IMR-90 (cell line): Measurements from ENCODE around the gene PCGF6. TPM values are rescaled to one million over a fixed set of nuclear protein-coding genes. Genes with fewer than 3 reads are reported as not detected.

ENCODE experiments used
- ATAC-seq: fragments of 200-7000 bp; cut with Tn5 transposase; 2 replicates; pipeline ENCODE4 v1.9.1; 2020; ENCODE audit warnings: low read depth, mild to moderate bottlenecking, moderate library complexity
- BruUV-seq: library from RNA; stranded (reverse); fragments of 400-500 nt; replicated peaks from 2 replicates; lab custom pipeline; 2021; lab: Mats Ljungman, UMichigan
- CTCF ChIA-PET: fragments of 300-600 bp; formaldehyde crosslinking; extraction: SDS; loops from one replicate; lab custom pipeline; 2021; ENCODE audit warnings: antibody characterized with exemption; lab: Yijun Ruan, JAX
- POLR2A ChIA-PET: fragments of 300-600 bp; sonication (Branson Sonifier 250); formaldehyde crosslinking; loops from one replicate; lab custom pipeline; 2022; ENCODE audit warnings: antibody characterized with exemption; ENCODE audit not compliant: unreplicated experiment; lab: Charles Lee
- DNase-seq: peaks from one replicate; pipeline ENCODE4 v3.0.0; 2013
- H2AFZ ChIP-seq: replicated peaks from 2 replicates; pipeline ENCODE3; 2013; ENCODE audit warnings: low read length, mild to moderate bottlenecking; ENCODE audit not compliant: poor library complexity
- H2AK5ac ChIP-seq: 2 replicates; pipeline ENCODE4 v1.6.1; 2013; ENCODE audit warnings: low read depth, low read length, inconsistent platforms
- H2AK9ac ChIP-seq: replicated peaks from 2 replicates; pipeline ENCODE3; 2013; ENCODE audit warnings: mild to moderate bottlenecking, low read depth, low read length, moderate library complexity; ENCODE audit not compliant: poor library complexity
- H2BK120ac ChIP-seq: 2 replicates; pipeline ENCODE4 v1.6.1; 2013; ENCODE audit warnings: low read depth, low read length, inconsistent platforms
- H2BK15ac ChIP-seq: 3 replicates; pipeline ENCODE4 v1.6.1; 2013; ENCODE audit warnings: low read depth, low read length, inconsistent platforms
- H2BK20ac ChIP-seq: 2 replicates; pipeline ENCODE4 v1.6.1; 2013; ENCODE audit warnings: low read depth, mild to moderate bottlenecking, inconsistent platforms, low read length, moderate library complexity
- H2BK5ac ChIP-seq: 2 replicates; pipeline ENCODE4 v1.6.1; 2013; ENCODE audit warnings: mild to moderate bottlenecking, low read depth, low read length, inconsistent platforms; ENCODE audit not compliant: poor library complexity, severe bottlenecking
- H3K14ac ChIP-seq: replicated peaks from 2 replicates; pipeline ENCODE4 v1.6.1; 2013; ENCODE audit warnings: low read depth, low read length, inconsistent platforms
- H3K18ac ChIP-seq: 2 replicates; pipeline ENCODE4 v1.6.1; 2013; ENCODE audit warnings: low read depth, low read length, control low read depth
- H3K23ac ChIP-seq: 2 replicates; pipeline ENCODE4 v1.6.1; 2013; ENCODE audit warnings: low read depth, low read length, inconsistent platforms
- H3K27ac ChIP-seq: 2 replicates; pipeline ENCODE4 v1.5.1; 2013; ENCODE audit warnings: mild to moderate bottlenecking, control low read depth, low read length; ENCODE audit not compliant: insufficient read depth
- H3K27me3 ChIP-seq: 2 replicates; pipeline ENCODE4 v1.6.1; 2013; ENCODE audit warnings: low read length; ENCODE audit not compliant: control insufficient read depth, insufficient read depth
- H3K36me3 ChIP-seq: 2 replicates; pipeline ENCODE4 v1.6.1; 2013; ENCODE audit warnings: low read length, mixed read lengths; ENCODE audit not compliant: control insufficient read depth, insufficient read depth
- H3K4ac ChIP-seq: 2 replicates; pipeline ENCODE4 v1.6.1; 2013; ENCODE audit warnings: low read depth, low read length, inconsistent platforms
- H3K4me1 ChIP-seq: 2 replicates; pipeline ENCODE4 v1.6.1; 2013; ENCODE audit warnings: low read length, mixed read lengths; ENCODE audit not compliant: control insufficient read depth, insufficient read depth
- H3K4me2 ChIP-seq: 2 replicates; pipeline ENCODE4 v1.6.1; 2013; ENCODE audit warnings: low read depth, mild to moderate bottlenecking, control low read depth, low read length, moderate library complexity
- H3K4me3 ChIP-seq: 2 replicates; pipeline ENCODE4 v1.5.1; 2013; ENCODE audit warnings: low read depth, mild to moderate bottlenecking, control low read depth, low read length, moderate library complexity; ENCODE audit not compliant: insufficient read depth
- H3K56ac ChIP-seq: 2 replicates; pipeline ENCODE4 v1.6.1; 2013; ENCODE audit warnings: low read length, inconsistent platforms; ENCODE audit not compliant: insufficient read depth; ENCODE audit errors: extremely low read depth
- H3K79me1 ChIP-seq, 2 experiments: 2 replicates each; pipeline ENCODE4 v1.6.1; 2013; ENCODE audit warnings: low read length in 2 of 2, inconsistent platforms in 1 of 2, low read depth in 1 of 2
- H3K9ac ChIP-seq: 2 replicates; pipeline ENCODE4 v1.6.1; 2013; ENCODE audit warnings: low read depth, low read length, control low read depth
- H3K9me1 ChIP-seq: 2 replicates; pipeline ENCODE4 v1.6.1; 2013; ENCODE audit warnings: low read length, inconsistent platforms; ENCODE audit not compliant: insufficient read depth
- H3K9me3 ChIP-seq: 2 replicates; pipeline ENCODE4 v1.6.1; 2013; ENCODE audit warnings: low read length; ENCODE audit not compliant: control insufficient read depth, insufficient read depth
- H4K20me1 ChIP-seq: 2 replicates; pipeline ENCODE4 v1.6.1; 2013; ENCODE audit warnings: low read length, inconsistent platforms; ENCODE audit not compliant: insufficient read depth
- H4K5ac ChIP-seq: 2 replicates; pipeline ENCODE4 v1.6.1; 2013; ENCODE audit warnings: mild to moderate bottlenecking, low read depth, low read length, control low read depth
- H4K8ac ChIP-seq, 2 experiments: 2 replicates each; pipeline ENCODE4 v1.6.1; 2013; ENCODE audit warnings: low read depth in 2 of 2, low read length in 2 of 2, control low read depth in 1 of 2, inconsistent platforms in 1 of 2
- H4K91ac ChIP-seq: 2 replicates; pipeline ENCODE4 v1.6.1; 2013; ENCODE audit warnings: low read depth, low read length, inconsistent platforms; ENCODE audit not compliant: insufficient read depth
- BHLHE40 ChIP-seq: fragments of 150-350 bp; IDR thresholded peaks from 2 replicates; pipeline ENCODE4 v1.6.1; 2016; ENCODE audit warnings: mild to moderate bottlenecking, low read depth, low read length
- CEBPB ChIP-seq: IDR thresholded peaks from 2 replicates; pipeline ENCODE4 v1.6.1; 2012; ENCODE audit warnings: low read depth, low read length, improper control_type of control experiment
- MAZ ChIP-seq: IDR thresholded peaks from 2 replicates; pipeline ENCODE4 v1.6.1; 2012; ENCODE audit warnings: low read depth, mild to moderate bottlenecking, low read length, improper control_type of control experiment, moderate library complexity, borderline replicate concordance
- WGBS, 2 experiments: methylation state at CpG; one replicate each; pipeline versions ENCODE4 v1.1.5 to v1.1.7; 2013; ENCODE audit warnings: missing lambda C conversion rate in 2 of 2; ENCODE audit not compliant: insufficient read length in 1 of 2; ENCODE audit errors: extremely low coverage in 2 of 2; 5-methylcytosine and 5-hydroxymethylcytosine counted together
- dilution Hi-C: fragments of 300-500 bp; cut with HindIII; formaldehyde crosslinking; loops from one replicate; pipeline ENCODE4 v1.14.3; 2018; ENCODE audit warnings: low sequenced_read_pairs; ENCODE audit not compliant: unreplicated experiment
- in situ Hi-C: fragments of 300-500 bp; cut with MboI; formaldehyde crosslinking; loops from 3 replicates; pipeline ENCODE4 v1.14.3; 2019; ENCODE audit warnings: low sequenced_read_pairs, inconsistent platforms, mixed read lengths
- intact Hi-C: fragments of 100-400 bp; cut with micrococcal nuclease; formaldehyde crosslinking; loops from 2 replicates; pipeline ENCODE4 v1.10.0; 2022
- polyA plus RNA-seq, 3 experiments: library from polyadenylated mRNA; depleted of rRNA; stranded (reverse); fragments of >200 nt; gene quantifications; 2 replicates each; pipeline ENCODE4 v1.2.3, GENCODE V29; 2012; ENCODE audit warnings: low replicate concordance in 1 of 3
- total RNA-seq: library from RNA; depleted of rRNA; stranded (reverse); fragments of >200 nt; gene quantifications from 2 replicates; pipeline ENCODE4 v1.2.3, GENCODE V29; 2012
- TF ChIP-seq, protein P1 (sequence below): fragments of 150-350 bp; IDR thresholded peaks from 2 replicates; pipeline ENCODE4 v1.6.1; 2016; ENCODE audit warnings: low read depth, mild to moderate bottlenecking, low read length, moderate library complexity, borderline replicate concordance

Gene PCGF6
- total and polyA plus RNA-seq, 2 of the 4 experiments (the other 2 are of a cell fraction), result 4.9 to 6.5 TPM

DNA sequence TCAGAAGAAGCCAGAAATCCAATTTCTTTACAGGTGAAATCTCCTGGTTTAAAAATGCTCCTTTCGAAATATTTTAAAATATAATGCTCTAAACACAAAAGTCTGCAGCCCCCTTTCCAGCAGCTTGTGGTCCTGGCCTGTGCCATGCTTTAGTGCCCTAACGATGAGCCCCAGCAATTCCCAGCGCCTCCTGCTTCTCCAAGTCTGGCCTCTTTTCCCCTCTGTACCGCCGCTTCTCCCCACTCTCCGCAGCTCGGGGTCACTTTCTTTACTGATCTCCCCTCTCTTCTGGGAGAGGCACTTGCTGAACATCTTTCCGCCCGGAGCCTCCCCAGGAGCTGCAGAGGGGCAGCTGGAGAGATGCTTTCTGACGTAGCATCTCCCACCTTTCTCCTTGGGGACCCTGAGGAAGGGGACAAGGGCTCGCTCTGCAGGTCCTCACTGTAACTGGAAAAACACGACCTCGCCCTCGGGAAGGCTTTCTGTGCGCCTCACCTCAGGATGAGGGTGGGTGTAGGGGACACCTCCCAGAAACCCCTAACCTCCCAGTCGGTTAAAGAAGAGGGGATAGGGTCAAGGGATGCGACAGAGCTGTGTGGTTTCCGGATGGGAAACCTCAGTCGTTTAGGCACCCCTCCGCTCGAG is 74.6 kb downstream of the PCGF6 start:
- no peak overlapping the region for H3K23ac ChIP-seq
- no peak overlapping the region for H2BK15ac ChIP-seq
- no TSS peak for BruUV-seq
- H2AK5ac ChIP-seq, result no peak overlapping the region
- CTCF ChIA-PET, result no interaction called here
- H3K4me1 ChIP-seq, result peaks cover 12% of the 10 kb centered on the region
- H2BK120ac ChIP-seq, result no peak overlapping the region
- H4K91ac ChIP-seq, result no peak overlapping the region
- no peak overlapping the region for H3K56ac ChIP-seq
- dilution Hi-C loops, result no loop called here
- DNase-seq, result no peak
- no peak overlapping the region for H3K9ac ChIP-seq
- intact Hi-C loops, result no loop called here
- no peaks in the 10 kb centered on the region for H3K36me3 ChIP-seq
- no peak overlapping the region for H3K27ac ChIP-seq
- in situ Hi-C loops, result no loop called here
- H2BK20ac ChIP-seq, result no peak overlapping the region
- no peak overlapping the region for H3K4ac ChIP-seq
- WGBS, 2 experiments, result 17% methylated on average over 8 of the region's 21 CpGs; no CpG with 5 or more reads in 1 of the 2 experiments
- ATAC-seq, result no peak
- no peak overlapping the region for H3K18ac ChIP-seq
- H3K14ac ChIP-seq, result no peak overlapping the region
- H4K20me1 ChIP-seq, result peaks cover 25% of the 10 kb centered on the region
- peaks cover 24% of the 10 kb centered on the region for H3K27me3 ChIP-seq
- no peak overlapping the region for H2BK5ac ChIP-seq
- no peak overlapping the region for H4K8ac ChIP-seq
- H3K4me3 ChIP-seq, result peak overlapping the region; percentile 57; the same call in 1 of the 2 replicates
- peak overlapping the region; percentile 92 for H2AFZ ChIP-seq
- POLR2A ChIA-PET, result no interaction called here
- H3K9me3 ChIP-seq, result no peaks in the 10 kb centered on the region
- TF ChIP-seq CEBPB, result no peak
- TF ChIP-seq MAZ, result no peak
- TF ChIP-seq BHLHE40, result no peak
- TF ChIP-seq, protein P1, sequence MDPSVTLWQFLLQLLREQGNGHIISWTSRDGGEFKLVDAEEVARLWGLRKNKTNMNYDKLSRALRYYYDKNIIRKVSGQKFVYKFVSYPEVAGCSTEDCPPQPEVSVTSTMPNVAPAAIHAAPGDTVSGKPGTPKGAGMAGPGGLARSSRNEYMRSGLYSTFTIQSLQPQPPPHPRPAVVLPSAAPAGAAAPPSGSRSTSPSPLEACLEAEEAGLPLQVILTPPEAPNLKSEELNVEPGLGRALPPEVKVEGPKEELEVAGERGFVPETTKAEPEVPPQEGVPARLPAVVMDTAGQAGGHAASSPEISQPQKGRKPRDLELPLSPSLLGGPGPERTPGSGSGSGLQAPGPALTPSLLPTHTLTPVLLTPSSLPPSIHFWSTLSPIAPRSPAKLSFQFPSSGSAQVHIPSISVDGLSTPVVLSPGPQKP, result no peak
- H3K4me2 ChIP-seq, result peak overlapping the region; percentile 70; the same call in 1 of the 2 replicates
- H3K79me1 ChIP-seq, result peaks cover 0 to 11% of the 10 kb centered on the region in 2 experiments; a peak in 2 of 4 replicates
- H3K9me1 ChIP-seq, result peaks cover 7% of the 10 kb centered on the region; the same call in 1 of the 2 replicates
- no peak overlapping the region for H4K5ac ChIP-seq
- no peak overlapping the region for H2AK9ac ChIP-seq
